Measurements from ENCODE around the gene BHLHE40. TPM values are rescaled to one million over a fixed set of nuclear protein-coding genes. Genes with fewer than 3 reads are reported as not detected.

BHLHE40 gene
- total and polyA plus RNA-seq, 2 of the 4 experiments (the other 2 are of a cell fraction): 22.8 to 31.8 TPM

DNA sequence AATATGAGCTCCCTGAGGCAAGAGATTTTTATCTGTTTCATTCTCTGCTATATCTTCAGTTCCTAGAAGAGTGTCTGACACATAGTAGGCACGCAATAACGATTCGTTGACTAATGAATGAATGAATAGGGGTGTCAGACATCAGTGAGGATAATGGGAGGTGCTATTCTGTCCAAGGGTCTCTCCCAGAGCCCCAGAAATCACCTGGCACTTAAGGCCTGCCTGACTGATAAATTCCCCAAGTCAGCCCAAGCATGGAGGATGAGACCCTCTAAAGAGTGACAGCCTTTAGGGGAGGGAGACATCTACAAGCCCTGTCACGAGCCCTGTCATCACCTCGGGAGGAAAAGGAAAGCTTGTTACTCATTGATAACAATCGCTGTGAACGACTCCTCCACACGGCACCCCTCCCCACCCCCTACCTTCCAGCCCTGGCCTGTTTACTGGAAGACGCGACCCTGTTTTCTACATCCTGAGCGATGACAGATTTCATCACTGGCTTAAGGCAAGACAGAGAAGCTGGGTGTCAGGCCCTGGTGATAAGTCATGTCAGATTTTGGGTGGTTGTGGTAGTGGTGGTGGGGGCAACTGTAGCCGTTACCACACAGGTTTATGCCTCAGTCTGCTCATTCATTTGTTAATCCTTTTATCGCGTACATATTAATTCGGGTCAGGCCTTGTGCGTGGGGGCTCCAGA lies 23.1 kb downstream of the BHLHE40 start:
- Histone ChIP-seq H3K56ac (ENCODE audit: extremely low read depth, insufficient read depth, low read length) (no peak overlapping the region), H3K4ac (ENCODE audit: low read depth, low read length) (no peak overlapping the region), H3K18ac (ENCODE audit: low read depth, low read length) (no peak overlapping the region), H4K20me1 (ENCODE audit: insufficient read depth, low read length) (no peaks in the 10 kb centered on the region), H2BK20ac (ENCODE audit: low read depth, low read length) (no peak overlapping the region), H3K79me1 (ENCODE audit: low read depth in 1 of 2, low read length in 2 of 2) (no peaks in the 10 kb centered on the region), H4K91ac (ENCODE audit: insufficient read depth, low read depth, low read length) (no peak overlapping the region), H4K8ac (ENCODE audit: low read depth in 2 of 2, low read length in 2 of 2) (no peak overlapping the region), H2BK5ac (ENCODE audit: low read depth, low read length, poor library complexity, severe bottlenecking) (no peak overlapping the region), H3K4me1 (ENCODE audit: control insufficient read depth, insufficient read depth, low read length) (no peaks in the 10 kb centered on the region; the same call in 1 of the 2 replicates), H3K27ac (ENCODE audit: insufficient read depth, low read length) (no peak overlapping the region), H2AK9ac (replicated peaks; ENCODE audit: low read depth, low read length, poor library complexity) (no peak overlapping the region), H3K14ac (replicated peaks; ENCODE audit: low read depth, low read length) (no peak overlapping the region), H3K9ac (ENCODE audit: low read depth, low read length) (no peak overlapping the region), H3K9me1 (ENCODE audit: insufficient read depth, low read length) (0 out of 2 replicates have a peak, but pooled peaks cover 2% of the 10 kb centered on the region), H3K27me3 (ENCODE audit: control insufficient read depth, insufficient read depth, low read length) (no peaks in the 10 kb centered on the region), H3K36me3 (ENCODE audit: control insufficient read depth, insufficient read depth, low read length) (no peaks in the 10 kb centered on the region), H3K9me3 (ENCODE audit: control insufficient read depth, insufficient read depth, low read length) (no peaks in the 10 kb centered on the region), H2BK120ac (ENCODE audit: low read depth, low read length) (no peak overlapping the region), H3K4me2 (ENCODE audit: low read depth, low read length) (no peak overlapping the region), H2AFZ (replicated peaks; ENCODE audit: low read length, poor library complexity) (no peak overlapping the region), H3K4me3 (ENCODE audit: insufficient read depth, low read depth, low read length) (no peak overlapping the region), H4K5ac (ENCODE audit: low read depth, low read length) (no peak overlapping the region), H2AK5ac (ENCODE audit: low read depth, low read length) (no peak overlapping the region), H2BK15ac (ENCODE audit: low read depth, low read length) (no peak overlapping the region), H3K23ac (ENCODE audit: low read depth, low read length) (no peak overlapping the region)
- ATAC-seq (ENCODE audit: low read depth) (no peak), DNase-seq (no peak)
- CTCF ChIA-PET: no interaction called here
- in situ Hi-C loops (cut with MboI; ENCODE audit: low sequenced_read_pairs): no loop called here
- WGBS, 2 experiments (ENCODE audit: extremely low coverage in 2 of 2, insufficient read length in 1 of 2): 67% methylated on average over 1 of the region's 16 CpGs; no CpG with 5 or more reads in 1 of the 2 experiments
- BruUV-seq (replicated peaks): no TSS peak
- TF ChIP-seq MAZ (IDR thresholded peaks at IDR 0.05; ENCODE audit: borderline replicate concordance, low read depth, low read length): no peak
- TF ChIP-seq RFX5 (IDR thresholded peaks at IDR 0.05; ENCODE audit: low read depth, low read length): no peak
- TF ChIP-seq NFE2L2 (IDR thresholded peaks at IDR 0.05; ENCODE audit: low read depth, low read length): no peak
- TF ChIP-seq BHLHE40 (IDR thresholded peaks at IDR 0.05; ENCODE audit: low read depth, low read length): no peak
- dilution Hi-C loops (cut with HindIII; ENCODE audit: low sequenced_read_pairs, unreplicated experiment): no loop called here
- intact Hi-C loops (cut with micrococcal nuclease): no loop called here
- POLR2A ChIA-PET (ENCODE audit: unreplicated experiment): no interaction called here

All from IMR-90 (cell line).